HCT116 (cell line): Measurements from ENCODE around the gene MIER3.

Experiments
- CTCF ChIP-seq, 3 experiments: fragments of 200-600 bp in 1 of 3; sonication (generic) in 1 of 3; IDR thresholded peaks in 2 of 3; conservative IDR thresholded peaks in 1 of 3; 2 replicates each; pipeline ENCODE4 v1.5.1; 2012 to 2017; ENCODE audit warnings: low read depth in 2 of 3, low read length in 2 of 3, antibody characterized with exemption in 1 of 3, borderline replicate concordance in 1 of 3, control low read depth in 1 of 3, mild to moderate bottlenecking in 1 of 3, mixed read lengths in 1 of 3, mixed run types in 1 of 3, moderate library complexity in 1 of 3; ENCODE audit not compliant: insufficient read depth in 1 of 3
- SP1 ChIP-seq: IDR thresholded peaks from 2 replicates; pipeline ENCODE4 v1.6.1; 2012; ENCODE audit warnings: low read depth
- SRF ChIP-seq: IDR thresholded peaks from 2 replicates; pipeline ENCODE4 v1.6.1; 2012; ENCODE audit warnings: low read depth
- ZBTB33 ChIP-seq: IDR thresholded peaks from 2 replicates; pipeline ENCODE4 v1.6.1; 2011; ENCODE audit warnings: mild to moderate bottlenecking, low read length, moderate library complexity; ENCODE audit not compliant: insufficient replicate concordance; ENCODE audit errors: extremely low read depth

GRCh38 chr5:56993241-56993640 is 41.3 kb upstream of the MIER3 start:
- TF ChIP-seq ZBTB33 (no peak), SP1 (no peak), CTCF (IDR thresholded peaks at IDR 0.05 in 2 of 3, conservative IDR thresholded peaks at IDR 0.05 in 1 of 3; ENCODE audit: borderline replicate concordance in 1 of 3, insufficient read depth in 1 of 3, low read depth in 2 of 3, low read length in 2 of 3) (no peak), SRF (no peak)
